ENCODE data around the gene ADCY10.

ADCY10 gene

GRCh38 chr1:167762061-167762746 is 151.7 kb downstream of the ADCY10 start:
- in situ Hi-C loops (cut with HindIII; ENCODE audit: low pct_unique_long_range_greater_than_20kb, low sequenced_read_pairs) = no loop called here
- TF ChIP-seq JUND (IDR thresholded peaks at IDR 0.05; ENCODE audit: low read depth) = no peak
- DNase-seq (ENCODE audit: low read depth in 1 of 2, low spot score in 1 of 2) = no peak

- no peak for DNase-seq (ENCODE audit: low read depth in 1 of 2, low spot score in 1 of 2)
- in situ Hi-C loops (cut with HindIII; ENCODE audit: low pct_unique_long_range_greater_than_20kb, low sequenced_read_pairs) = no loop called here
- no peak for TF ChIP-seq JUND (IDR thresholded peaks at IDR 0.05; ENCODE audit: low read depth)
These were observed 152.5 kb downstream of the ADCY10 start for GRCh38 chr1:167761400-167761799.

Data from T47D (cell line).